AG04450 (cell line): ENCODE data around the gene ABCC10. TPM values are rescaled to one million over a fixed set of nuclear protein-coding genes. Genes with fewer than 3 reads are reported as not detected.
"Not testable (repeated sequence)": the region's sequence is repeated elsewhere in the genome, so short reads cannot be mapped to it uniquely, and the experiment has no call there.

ENCODE experiments used
- CTCF ChIA-PET: fragments of 300-600, 350-600 bp; formaldehyde crosslinking; extraction: SDS; loops from one replicate; lab custom pipeline; 2022; ENCODE audit warnings: antibody characterized with exemption, inconsistent platforms; lab: Charles Lee
- POLR2A ChIA-PET: fragments of 350-600 bp; formaldehyde crosslinking; extraction: SDS; loops from one replicate; lab custom pipeline; 2021; ENCODE audit warnings: antibody characterized with exemption, inconsistent platforms; lab: Yijun Ruan, JAX
- DNase-seq: peaks from one replicate; pipeline ENCODE4 v3.0.0-alpha.2; 2011; ENCODE audit warnings: low read depth, low spot score
- H3K27ac ChIP-seq: one replicate; pipeline ENCODE4 v1.5.1; 2012; ENCODE audit warnings: low read depth, low read length, control low read depth
- H3K27me3 ChIP-seq: one replicate; pipeline ENCODE4 v1.6.0; 2012; ENCODE audit warnings: low read length; ENCODE audit not compliant: control insufficient read depth, insufficient read depth
- H3K4me3 ChIP-seq: 2 replicates; pipeline ENCODE4 v1.5.1; 2011; ENCODE audit warnings: mild to moderate bottlenecking, low read depth, low read length, control low read depth
- H3K9me3 ChIP-seq: 2 replicates; pipeline ENCODE4 v1.5.1; 2012; ENCODE audit warnings: low read length; ENCODE audit not compliant: control insufficient read depth, insufficient read depth
- polyA plus RNA-seq: library from polyadenylated mRNA; depleted of rRNA; stranded (reverse); fragments of >200 nt; gene quantifications from 2 replicates; pipeline ENCODE4 v1.2.3, GENCODE V29; 2011
- TF ChIP-seq, protein P1 (sequence below): IDR thresholded peaks from 2 replicates; pipeline ENCODE4 v1.5.1; 2011; ENCODE audit warnings: low read depth, low read length, control low read depth, inconsistent platforms

Gene ABCC10
- polyA plus RNA-seq, 1 experiment = 12.0 TPM

- H3K27ac ChIP-seq = no peak overlapping the region
- TF ChIP-seq, protein P1, sequence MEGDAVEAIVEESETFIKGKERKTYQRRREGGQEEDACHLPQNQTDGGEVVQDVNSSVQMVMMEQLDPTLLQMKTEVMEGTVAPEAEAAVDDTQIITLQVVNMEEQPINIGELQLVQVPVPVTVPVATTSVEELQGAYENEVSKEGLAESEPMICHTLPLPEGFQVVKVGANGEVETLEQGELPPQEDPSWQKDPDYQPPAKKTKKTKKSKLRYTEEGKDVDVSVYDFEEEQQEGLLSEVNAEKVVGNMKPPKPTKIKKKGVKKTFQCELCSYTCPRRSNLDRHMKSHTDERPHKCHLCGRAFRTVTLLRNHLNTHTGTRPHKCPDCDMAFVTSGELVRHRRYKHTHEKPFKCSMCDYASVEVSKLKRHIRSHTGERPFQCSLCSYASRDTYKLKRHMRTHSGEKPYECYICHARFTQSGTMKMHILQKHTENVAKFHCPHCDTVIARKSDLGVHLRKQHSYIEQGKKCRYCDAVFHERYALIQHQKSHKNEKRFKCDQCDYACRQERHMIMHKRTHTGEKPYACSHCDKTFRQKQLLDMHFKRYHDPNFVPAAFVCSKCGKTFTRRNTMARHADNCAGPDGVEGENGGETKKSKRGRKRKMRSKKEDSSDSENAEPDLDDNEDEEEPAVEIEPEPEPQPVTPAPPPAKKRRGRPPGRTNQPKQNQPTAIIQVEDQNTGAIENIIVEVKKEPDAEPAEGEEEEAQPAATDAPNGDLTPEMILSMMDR = no peak
- H3K4me3 ChIP-seq = no peak overlapping the region
- H3K27me3 ChIP-seq = peaks cover 3% of the 10 kb centered on the region
- CTCF ChIA-PET = no interaction called here
- no peak for DNase-seq
- POLR2A ChIA-PET = no interaction called here
- H3K9me3 ChIP-seq = peaks cover 15% of the 10 kb centered on the region; the same call in 1 of the 2 replicates
Measured at GRCh38 chr6:43412541-43412940, 14.8 kb upstream of the ABCC10 start.

- TF ChIP-seq, protein P1 = no peak
- CTCF ChIA-PET = no interaction called here
Measured at GRCh38 chr6:43413002-43413401, 14.3 kb upstream of the ABCC10 start.

GRCh38 chr6:43415275-43415674 is 12.1 kb upstream of the ABCC10 start:
- not testable (repeated sequence) for H3K4me3 ChIP-seq, DNase-seq, H3K27me3 ChIP-seq, H3K27ac ChIP-seq
- POLR2A ChIA-PET = interaction anchor here (1.2 kb wide), 1 partner anchor 12 kb away, joined by 7 read pairs; the partner anchor contains the start of gene ABCC10
- CTCF ChIA-PET = interaction anchor here (1.0 kb wide), 1 partner anchor 29 kb away, joined by 3 read pairs; no protein-coding TSS in a partner anchor
- peaks cover 15% of the 10 kb centered on the region; the same call in 1 of the 2 replicates for H3K9me3 ChIP-seq

More at GRCh38 chr6:43413002-43413401, 14.3 kb upstream of the ABCC10 start:
- POLR2A ChIA-PET = no interaction called here
- Histone ChIP-seq H3K27me3 (peaks cover 3% of the 10 kb centered on the region), H3K27ac (no peak overlapping the region), H3K4me3 (no peak overlapping the region), H3K9me3 (peaks cover 15% of the 10 kb centered on the region; the same call in 1 of the 2 replicates)
- no peak for DNase-seq

DNA sequence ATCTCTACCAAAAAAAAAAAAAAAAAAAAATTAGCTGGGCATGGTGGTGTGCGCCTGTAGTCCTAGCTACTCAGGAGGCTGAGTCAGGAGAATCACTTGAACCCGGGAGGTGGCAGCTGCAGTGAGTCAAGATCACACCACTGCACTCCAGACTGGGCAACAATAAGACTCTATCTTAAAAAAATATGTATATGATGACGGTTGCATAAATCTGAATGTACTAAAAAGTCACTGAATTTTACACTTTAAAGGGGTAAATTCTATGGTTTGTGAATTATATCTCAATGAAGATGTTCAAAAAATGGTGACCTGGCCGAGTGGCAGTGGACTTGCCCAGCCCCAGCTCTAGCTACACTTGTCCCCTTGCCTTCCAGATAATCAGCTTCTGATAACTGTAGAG is 10.4 kb upstream of the ABCC10 start:
- H3K27me3 ChIP-seq = peaks cover 6% of the 10 kb centered on the region
- no peak overlapping the region for H3K27ac ChIP-seq
- TF ChIP-seq, protein P1 = no peak
- CTCF ChIA-PET = no interaction called here
- peaks cover 15% of the 10 kb centered on the region; the same call in 1 of the 2 replicates for H3K9me3 ChIP-seq
- DNase-seq = no peak
- H3K4me3 ChIP-seq = no peak overlapping the region
- POLR2A ChIA-PET = no interaction called here

GRCh38 chr6:43420012-43420709 is 7.2 kb upstream of the ABCC10 start:
- ChIA-PET POLR2A (no interaction called here), CTCF (no interaction called here)
- TF ChIP-seq, protein P1 = no peak
- Histone ChIP-seq H3K4me3 (no peak overlapping the region), H3K27ac (no peak overlapping the region), H3K27me3 (peaks cover 3% of the 10 kb centered on the region), H3K9me3 (no peaks in the 10 kb centered on the region)
- DNase-seq = no peak
